Loucy (cell line): Measurements from ENCODE around the gene ADIPOR1.

Experiments
- EZH2phosphoT487 ChIP-seq: fragments of 200-600 bp; IDR thresholded peaks from 2 replicates; pipeline ENCODE4 v1.6.1; 2018; ENCODE audit warnings: antibody characterized with exemption, mild to moderate bottlenecking, moderate library complexity, borderline replicate concordance
- TF ChIP-seq, protein P1 (sequence below): fragments of 200-600 bp; sonication (generic); conservative IDR thresholded peaks from 2 replicates; pipeline ENCODE4 v1.5.1; 2014; ENCODE audit warnings: mild to moderate bottlenecking, antibody characterized with exemption, low read length

DNA sequence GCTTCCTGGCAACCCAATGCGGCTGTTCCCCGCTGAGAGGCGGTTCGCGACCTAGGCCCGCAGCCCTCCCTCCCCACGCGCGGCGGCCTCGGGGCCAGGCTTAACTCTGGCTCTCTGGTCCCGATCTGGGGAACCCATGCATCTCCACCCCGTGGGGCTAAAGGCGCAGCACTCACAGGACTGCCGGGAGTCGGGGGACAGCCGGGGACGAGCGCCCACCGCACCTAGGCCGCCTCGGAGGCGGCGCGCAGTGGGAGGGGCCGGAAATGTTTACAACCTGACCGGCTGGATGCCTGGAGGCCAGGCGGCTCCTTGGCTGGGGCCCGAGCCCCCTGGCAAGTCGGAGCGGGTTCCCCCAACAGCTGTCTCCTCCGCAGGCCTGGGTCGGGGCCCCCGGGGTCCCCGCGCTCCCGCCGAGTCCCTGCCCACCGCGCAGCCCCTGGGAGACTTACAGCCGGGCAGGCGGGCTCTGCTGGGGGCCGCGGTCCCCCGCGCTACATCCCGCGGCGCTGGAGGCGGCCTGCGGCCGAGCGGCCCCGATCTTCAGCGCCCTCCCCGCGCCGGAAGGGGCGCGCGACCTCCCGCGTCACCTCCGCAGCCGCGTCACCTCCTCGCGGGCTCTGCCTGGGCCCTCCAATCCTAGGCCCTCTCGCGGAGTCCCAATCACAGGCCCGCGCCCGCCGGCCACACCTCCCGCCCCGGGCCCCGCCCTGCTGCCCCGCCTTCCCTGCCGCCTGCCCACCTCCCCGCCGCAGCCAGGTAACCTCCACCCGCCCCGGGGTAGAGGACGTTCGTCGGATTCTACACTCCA is at the start of gene ADIPOR1:
- TF ChIP-seq, protein P1, sequence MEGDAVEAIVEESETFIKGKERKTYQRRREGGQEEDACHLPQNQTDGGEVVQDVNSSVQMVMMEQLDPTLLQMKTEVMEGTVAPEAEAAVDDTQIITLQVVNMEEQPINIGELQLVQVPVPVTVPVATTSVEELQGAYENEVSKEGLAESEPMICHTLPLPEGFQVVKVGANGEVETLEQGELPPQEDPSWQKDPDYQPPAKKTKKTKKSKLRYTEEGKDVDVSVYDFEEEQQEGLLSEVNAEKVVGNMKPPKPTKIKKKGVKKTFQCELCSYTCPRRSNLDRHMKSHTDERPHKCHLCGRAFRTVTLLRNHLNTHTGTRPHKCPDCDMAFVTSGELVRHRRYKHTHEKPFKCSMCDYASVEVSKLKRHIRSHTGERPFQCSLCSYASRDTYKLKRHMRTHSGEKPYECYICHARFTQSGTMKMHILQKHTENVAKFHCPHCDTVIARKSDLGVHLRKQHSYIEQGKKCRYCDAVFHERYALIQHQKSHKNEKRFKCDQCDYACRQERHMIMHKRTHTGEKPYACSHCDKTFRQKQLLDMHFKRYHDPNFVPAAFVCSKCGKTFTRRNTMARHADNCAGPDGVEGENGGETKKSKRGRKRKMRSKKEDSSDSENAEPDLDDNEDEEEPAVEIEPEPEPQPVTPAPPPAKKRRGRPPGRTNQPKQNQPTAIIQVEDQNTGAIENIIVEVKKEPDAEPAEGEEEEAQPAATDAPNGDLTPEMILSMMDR, result no peak
- TF ChIP-seq EZH2phosphoT487, result no peak
